Ovary (tissue), 9 donors: ENCODE data around the gene PPP2R2B. TPM values are rescaled to one million over a fixed set of nuclear protein-coding genes. Genes with fewer than 3 reads are reported as not detected.

Source experiments
- DNase-seq, 5 donors: peaks; one replicate each; pipeline ENCODE4 v3.0.0-alpha.2; 2019 to 2020
- H3K27ac ChIP-seq, 2 donors: fragments of 200-600 bp; one replicate each; pipeline versions ENCODE4 v1.5.1 to v1.8.0; 2019 to 2022
- H3K27me3 ChIP-seq: fragments of 200-600 bp; one replicate; pipeline ENCODE4 v1.8.0; 2022
- H3K36me3 ChIP-seq: fragments of 200-600 bp; sonication (generic); one replicate; pipeline ENCODE4 v1.5.1; 2019
- H3K4me1 ChIP-seq: one replicate; pipeline ENCODE4 v1.8.1; 2013; ENCODE audit warnings: mild to moderate bottlenecking, moderate library complexity; ENCODE audit not compliant: insufficient read depth
- H3K4me3 ChIP-seq: fragments of 200-600 bp; sonication (generic); one replicate; pipeline ENCODE4 v1.5.1; 2017
- H3K9me3 ChIP-seq, 2 donors: fragments of 200-600 bp in 1 of 2; sonication (generic) in 1 of 2; one replicate each; pipeline versions ENCODE4 v1.5.1 to v1.8.1; 2013 to 2019; ENCODE audit warnings: mild to moderate bottlenecking in 1 of 2, moderate library complexity in 1 of 2
- EP300 ChIP-seq: sonication (generic); formaldehyde crosslinking; IDR thresholded peaks from one replicate; pipeline ENCODE4 v1.6.1; 2017; ENCODE audit warnings: antibody characterized with exemption
- POLR2A ChIP-seq: fragments of 450-650 bp; IDR thresholded peaks from one replicate; pipeline ENCODE4 v1.6.1; 2017; ENCODE audit warnings: antibody characterized with exemption, mild to moderate bottlenecking, moderate library complexity
- WGBS, 3 donors: extraction: QIAGEN DNeasy Blood & Tissue Kit in 1 of 3; methylation state at CpG; one replicate each; pipeline versions ENCODE4 v1.1.5 to v1.1.7; 2013 to 2017; 5-methylcytosine and 5-hydroxymethylcytosine counted together
- intact Hi-C, 4 donors: fragments of 100-400 bp; cut with DNase I; formaldehyde crosslinking; loops; one replicate each; pipeline versions ENCODE4 v1.11.0 to v1.15.1; 2022 to 2023
- polyA plus RNA-seq, 2 donors: library from polyadenylated mRNA; stranded (reverse); fragments of 200-250 nt in 1 of 2; fragments of 350-450 nt in 1 of 2; fragmentation: Illumina TruSeq in 1 of 2; extraction: RNeasy Lipid Tissue Mini Kit (QIAGEN cat#74804) in 1 of 2; gene quantifications; one replicate each; pipeline ENCODE4 v1.2.3, GENCODE V29; 2013 to 2014
- total RNA-seq, 7 donors: library from RNA; depleted of rRNA in 2 of 7; stranded (reverse); fragments of >200 nt in 2 of 7; fragmentation: NEBNext Ultra II Directional in 3 of 7; extraction: Animal tissue kit (Norgen Biotek cat#: 25700) in 3 of 7; gene quantifications; one replicate each; pipeline versions ENCODE4 v1.1.0 to v1.2.4, GENCODE V29; 2016 to 2023
- TF ChIP-seq, protein P1 (sequence below), 3 donors: fragments of 450-650 bp in 2 of 3; fragments of 200-600 bp in 1 of 3; IDR thresholded peaks; one replicate each; pipeline versions ENCODE4 v1.5.1 to v1.8.0; 2016 to 2022; ENCODE audit warnings: antibody characterized with exemption in 3 of 3, mild to moderate bottlenecking in 1 of 3
- donor health status: DM: no; HTN: no; CAD: no; lungs with moderate emphysema.
- donor health status: DM: no; HTN: no; CAD: no.
- donor health status: Bipolar disorder and iron deficiency.
- donor health status: DM: yes; HTN: yes; CAD: no.
- donor health status: DM: no; HTN: no; CAD: no.
- donor health status: DM: yes; HTN: yes; CAD: no.

PPP2R2B gene
- total and polyA plus RNA-seq, 9 donors, result 0.12 to 20.8 (median 1.2) TPM; not detected in 1

DNA sequence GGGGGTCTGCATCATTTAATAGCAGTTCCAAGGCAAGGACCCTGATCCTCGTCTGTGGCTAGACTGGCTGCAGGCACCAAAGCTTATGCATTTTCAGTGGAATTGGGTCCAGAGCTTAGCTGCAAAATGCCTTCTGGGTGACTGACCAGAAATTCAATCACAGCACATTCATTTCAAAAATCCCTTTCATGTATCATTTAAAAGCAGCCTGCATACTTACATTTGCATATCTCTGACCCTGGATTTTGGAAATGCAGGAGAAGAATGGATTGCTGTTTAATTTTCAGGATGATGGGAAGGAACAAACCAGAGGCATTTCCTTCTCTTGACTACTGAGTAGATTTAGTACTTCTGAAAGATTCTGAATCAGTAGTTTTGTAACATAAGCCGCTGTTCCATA, 122.8 kb downstream of the PPP2R2B start:
- Histone ChIP-seq H3K27ac (no peak overlapping the region), H3K4me1 (no peaks in the 10 kb centered on the region), H3K4me3 (no peak overlapping the region), H3K36me3 (no peaks in the 10 kb centered on the region), H3K9me3 (no peaks in the 10 kb centered on the region), H3K27me3 (no peaks in the 10 kb centered on the region)
- DNase-seq, result no peak
- 68 to 85% (median 73%) methylated on average over 2 of the region's 2 CpGs for WGBS, 3 donors
- no peak for TF ChIP-seq EP300
- TF ChIP-seq, protein P1, sequence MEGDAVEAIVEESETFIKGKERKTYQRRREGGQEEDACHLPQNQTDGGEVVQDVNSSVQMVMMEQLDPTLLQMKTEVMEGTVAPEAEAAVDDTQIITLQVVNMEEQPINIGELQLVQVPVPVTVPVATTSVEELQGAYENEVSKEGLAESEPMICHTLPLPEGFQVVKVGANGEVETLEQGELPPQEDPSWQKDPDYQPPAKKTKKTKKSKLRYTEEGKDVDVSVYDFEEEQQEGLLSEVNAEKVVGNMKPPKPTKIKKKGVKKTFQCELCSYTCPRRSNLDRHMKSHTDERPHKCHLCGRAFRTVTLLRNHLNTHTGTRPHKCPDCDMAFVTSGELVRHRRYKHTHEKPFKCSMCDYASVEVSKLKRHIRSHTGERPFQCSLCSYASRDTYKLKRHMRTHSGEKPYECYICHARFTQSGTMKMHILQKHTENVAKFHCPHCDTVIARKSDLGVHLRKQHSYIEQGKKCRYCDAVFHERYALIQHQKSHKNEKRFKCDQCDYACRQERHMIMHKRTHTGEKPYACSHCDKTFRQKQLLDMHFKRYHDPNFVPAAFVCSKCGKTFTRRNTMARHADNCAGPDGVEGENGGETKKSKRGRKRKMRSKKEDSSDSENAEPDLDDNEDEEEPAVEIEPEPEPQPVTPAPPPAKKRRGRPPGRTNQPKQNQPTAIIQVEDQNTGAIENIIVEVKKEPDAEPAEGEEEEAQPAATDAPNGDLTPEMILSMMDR (IDR thresholded peaks at IDR 0.05), result no peak
- no peak for TF ChIP-seq POLR2A
- intact Hi-C loops, result no loop called here

DNA sequence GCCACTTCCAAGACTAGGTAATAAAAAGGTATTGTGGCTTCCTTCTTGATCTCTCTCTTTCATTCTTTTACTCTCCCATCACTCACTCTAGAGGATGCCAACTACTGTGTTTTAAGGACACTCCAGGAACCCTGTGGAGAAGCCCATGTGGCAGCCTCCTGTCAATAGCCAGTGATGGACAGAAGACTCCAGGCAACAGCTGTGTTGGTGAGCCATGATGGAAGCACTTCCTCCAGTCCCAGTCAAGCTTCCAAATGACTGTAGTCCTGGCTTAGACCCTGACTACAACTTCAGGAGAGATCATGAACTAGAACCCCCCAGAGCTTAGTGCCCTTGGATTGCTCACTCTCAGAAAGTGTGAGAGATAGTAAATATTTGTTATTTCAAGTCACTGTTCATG, 123.9 kb downstream of the PPP2R2B start:
- Histone ChIP-seq H3K36me3 (no peaks in the 10 kb centered on the region), H3K4me1 (no peaks in the 10 kb centered on the region), H3K9me3 (no peaks in the 10 kb centered on the region), H3K27me3 (no peaks in the 10 kb centered on the region), H3K4me3 (no peak overlapping the region), H3K27ac (no peak overlapping the region)
- intact Hi-C loops, result no loop called here
- no peak for TF ChIP-seq EP300
- no peak for TF ChIP-seq POLR2A
- DNase-seq, result no peak

DNA sequence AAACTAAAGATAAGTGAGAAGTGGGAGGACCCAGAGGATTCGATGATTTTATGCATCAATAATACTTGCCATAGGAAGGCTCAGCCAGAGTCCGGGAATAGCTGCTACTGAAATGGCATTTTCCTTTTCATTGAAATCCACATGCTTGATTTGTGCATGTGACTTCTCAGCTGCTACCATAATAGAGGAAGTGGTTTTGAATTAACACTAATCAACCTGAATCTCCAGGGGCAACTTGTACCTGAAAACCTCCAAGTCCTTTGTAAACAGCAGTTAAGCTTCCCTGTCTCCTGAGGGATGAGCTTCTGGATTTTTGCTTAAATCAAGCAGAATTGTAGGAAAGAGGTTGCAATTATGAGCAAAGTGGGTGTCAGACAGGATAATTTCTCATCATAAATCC, 124.9 kb downstream of the PPP2R2B start:
- Histone ChIP-seq H3K27me3 (no peaks in the 10 kb centered on the region), H3K4me3 (no peak overlapping the region), H3K36me3 (no peaks in the 10 kb centered on the region), H3K9me3 (no peaks in the 10 kb centered on the region), H3K4me1 (no peaks in the 10 kb centered on the region), H3K27ac (no peak overlapping the region)
- no peak for TF ChIP-seq EP300
- intact Hi-C loops, result no loop called here
- no peak for DNase-seq
- 0 to 13% (median 6%) methylated on average over 2 of the region's 2 CpGs for WGBS, 3 donors

DNA sequence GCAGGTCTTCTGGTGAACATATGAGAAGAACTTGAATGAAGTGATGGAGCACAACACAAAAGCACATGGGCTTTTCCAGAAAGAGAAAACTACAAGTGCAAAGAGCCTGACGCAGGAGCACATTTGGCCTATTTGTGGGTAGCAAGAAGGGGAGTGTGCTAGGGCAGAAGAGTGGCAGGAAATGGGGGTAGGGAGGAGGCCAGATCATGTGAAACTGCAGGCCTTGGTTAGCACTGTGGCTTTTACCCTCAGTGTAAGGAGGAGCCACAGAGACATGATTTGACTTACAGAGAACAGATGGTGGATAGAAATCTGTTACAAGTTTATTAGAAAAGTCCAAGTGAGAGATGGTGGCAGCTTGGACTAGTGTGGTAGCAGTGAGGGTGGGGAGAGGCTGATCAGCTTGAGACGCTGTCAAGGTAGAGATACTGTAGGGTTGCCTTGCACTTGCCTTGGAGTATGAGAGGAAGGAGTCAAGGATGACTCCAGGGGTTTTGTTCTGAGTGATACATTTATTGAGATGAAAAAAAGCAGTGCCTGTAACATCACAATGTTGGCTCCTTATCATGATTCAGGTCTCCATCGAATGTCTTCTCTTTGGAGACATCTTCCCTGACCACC, 126.7 kb downstream of the PPP2R2B start:
- no peak overlapping the region for H3K4me3 ChIP-seq
- H3K9me3 ChIP-seq, result no peaks in the 10 kb centered on the region
- 76 to 82% (median 78%) methylated on average over 3 of the region's 3 CpGs for WGBS, 3 donors
- DNase-seq, result no peak
- H3K27ac ChIP-seq, result no peak overlapping the region
- TF ChIP-seq EP300 (no peak), POLR2A (no peak)
- TF ChIP-seq, protein P1 (IDR thresholded peaks at IDR 0.05), result no peak
- no peaks in the 10 kb centered on the region for H3K4me1 ChIP-seq
- H3K27me3 ChIP-seq, result no peaks in the 10 kb centered on the region
- intact Hi-C loops, result no loop called here
- H3K36me3 ChIP-seq, result no peaks in the 10 kb centered on the region

DNA sequence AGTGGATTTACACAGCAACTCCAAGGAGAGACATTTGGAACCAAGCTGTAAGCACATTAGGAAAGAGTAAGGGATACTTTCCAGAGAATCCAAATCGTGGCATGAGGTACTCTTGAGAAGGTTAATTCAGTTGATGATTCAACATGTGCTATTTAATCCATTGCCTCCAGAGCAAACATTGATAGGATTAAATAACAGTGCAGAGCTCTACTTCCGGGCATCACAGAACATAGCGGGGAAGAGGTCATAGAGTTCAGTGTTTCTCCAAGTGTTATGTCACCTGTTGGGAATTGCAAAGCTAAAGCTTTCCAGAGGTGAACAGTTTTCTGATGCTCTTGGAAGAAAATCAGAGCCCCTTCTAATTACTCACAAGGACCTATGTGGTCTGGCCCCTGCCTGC, 127.5 kb downstream of the PPP2R2B start:
- 53 to 78% (median 59%) methylated on average over 3 of the region's 3 CpGs for WGBS, 3 donors
- TF ChIP-seq EP300, result no peak
- no peak for TF ChIP-seq POLR2A
- TF ChIP-seq, protein P1 (IDR thresholded peaks at IDR 0.05), result no peak
- no peak for DNase-seq
- Histone ChIP-seq H3K4me3 (no peak overlapping the region), H3K36me3 (no peaks in the 10 kb centered on the region), H3K4me1 (no peaks in the 10 kb centered on the region), H3K27ac (no peak overlapping the region), H3K27me3 (no peaks in the 10 kb centered on the region), H3K9me3 (no peaks in the 10 kb centered on the region)
- intact Hi-C loops, result no loop called here
